ENCODE measurements around the gene DMKN.

DNA sequence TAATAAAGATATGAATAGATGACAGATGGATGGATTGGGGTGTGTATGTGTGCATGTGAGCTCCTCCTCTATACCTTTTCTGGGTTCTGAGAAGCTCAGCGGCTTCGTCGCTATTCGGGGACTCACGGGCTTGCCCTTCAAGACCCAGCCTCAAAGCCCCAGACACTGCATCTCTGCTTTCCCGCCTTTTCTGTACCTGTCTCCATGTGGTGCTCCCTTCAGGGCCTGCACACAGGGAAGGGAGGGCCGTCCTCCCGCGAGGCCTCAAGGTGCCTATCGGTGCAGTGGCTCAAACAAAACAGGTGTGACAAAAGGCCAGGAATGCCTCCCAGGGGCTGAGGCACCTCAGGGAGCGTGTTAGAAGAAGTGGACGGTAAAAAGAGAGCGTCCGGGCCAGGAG, 39.3 kb downstream of the DMKN start:
- TF ChIP-seq POLR2A (IDR thresholded peaks at IDR 0.05; ENCODE audit: low read depth, low read length) (no peak), SMC3 (IDR thresholded peaks at IDR 0.05; ENCODE audit: low read depth, low read length) (no peak), MAFK (IDR thresholded peaks at IDR 0.05; ENCODE audit: low read depth, low read length) (no peak), RAD21 (IDR thresholded peaks at IDR 0.05; ENCODE audit: low read length) (no peak), CEBPB (IDR thresholded peaks at IDR 0.05; ENCODE audit: low read depth, low read length) (no peak), MXI1 (IDR thresholded peaks at IDR 0.05; ENCODE audit: borderline replicate concordance, low read depth, low read length) (no peak), BHLHE40 (IDR thresholded peaks at IDR 0.05; ENCODE audit: low read depth, low read length) (no peak)
- TF ChIP-seq, protein P1, sequence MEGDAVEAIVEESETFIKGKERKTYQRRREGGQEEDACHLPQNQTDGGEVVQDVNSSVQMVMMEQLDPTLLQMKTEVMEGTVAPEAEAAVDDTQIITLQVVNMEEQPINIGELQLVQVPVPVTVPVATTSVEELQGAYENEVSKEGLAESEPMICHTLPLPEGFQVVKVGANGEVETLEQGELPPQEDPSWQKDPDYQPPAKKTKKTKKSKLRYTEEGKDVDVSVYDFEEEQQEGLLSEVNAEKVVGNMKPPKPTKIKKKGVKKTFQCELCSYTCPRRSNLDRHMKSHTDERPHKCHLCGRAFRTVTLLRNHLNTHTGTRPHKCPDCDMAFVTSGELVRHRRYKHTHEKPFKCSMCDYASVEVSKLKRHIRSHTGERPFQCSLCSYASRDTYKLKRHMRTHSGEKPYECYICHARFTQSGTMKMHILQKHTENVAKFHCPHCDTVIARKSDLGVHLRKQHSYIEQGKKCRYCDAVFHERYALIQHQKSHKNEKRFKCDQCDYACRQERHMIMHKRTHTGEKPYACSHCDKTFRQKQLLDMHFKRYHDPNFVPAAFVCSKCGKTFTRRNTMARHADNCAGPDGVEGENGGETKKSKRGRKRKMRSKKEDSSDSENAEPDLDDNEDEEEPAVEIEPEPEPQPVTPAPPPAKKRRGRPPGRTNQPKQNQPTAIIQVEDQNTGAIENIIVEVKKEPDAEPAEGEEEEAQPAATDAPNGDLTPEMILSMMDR (conservative IDR thresholded peaks at IDR 0.05; ENCODE audit: low read depth, low read length) = no peak

Measured in IMR-90 (cell line).